ENCODE results near the gene GPC4.
"Not testable (repeated sequence)": the region's sequence is repeated elsewhere in the genome, so short reads cannot be mapped to it uniquely, and the experiment has no call there.

The GPC4 gene

GRCh38 chrX:133297284-133297683, 118.0 kb downstream of the GPC4 start:
- Histone ChIP-seq H3K9me3 (ENCODE audit: control insufficient read depth, low read depth, low read length) (peaks cover 14% of the 10 kb centered on the region), H3K4me3 (ENCODE audit: low read length) (no peak overlapping the region), H3K27me3 (ENCODE audit: control insufficient read depth, insufficient read depth, low read length) (no peaks in the 10 kb centered on the region), H3K27ac (ENCODE audit: low read length) (no peak overlapping the region), H3K9ac (ENCODE audit: low read length) (no peak overlapping the region), H3K4me1 (ENCODE audit: control insufficient read depth, low read depth, low read length) (no peaks in the 10 kb centered on the region), H3K36me3 (ENCODE audit: control insufficient read depth, low read depth, low read length) (peaks cover 23% of the 10 kb centered on the region)

GRCh38 chrX:133294126-133294525, 121.2 kb downstream of the GPC4 start:
- no peaks in the 10 kb centered on the region for H3K27me3 ChIP-seq (ENCODE audit: control insufficient read depth, insufficient read depth, low read length)
- H3K4me3 ChIP-seq (ENCODE audit: low read length) = no peak overlapping the region
- H3K4me1 ChIP-seq (ENCODE audit: control insufficient read depth, low read depth, low read length) = no peaks in the 10 kb centered on the region
- no peak overlapping the region for H3K27ac ChIP-seq (ENCODE audit: low read length)
- no peak overlapping the region for H3K9ac ChIP-seq (ENCODE audit: low read length)
- H3K36me3 ChIP-seq (ENCODE audit: control insufficient read depth, low read depth, low read length) = peaks cover 12% of the 10 kb centered on the region
- peaks cover 14% of the 10 kb centered on the region for H3K9me3 ChIP-seq (ENCODE audit: control insufficient read depth, low read depth, low read length)

GRCh38 chrX:133290076-133290475, 125.2 kb downstream of the GPC4 start:
- no peak overlapping the region for H3K4me3 ChIP-seq (ENCODE audit: low read length)

GRCh38 chrX:133287860-133288259, 127.4 kb downstream of the GPC4 start:
- peaks cover 8% of the 10 kb centered on the region for H3K9me3 ChIP-seq (ENCODE audit: control insufficient read depth, low read depth, low read length)
- H3K9ac ChIP-seq (ENCODE audit: low read length) = no peak overlapping the region
- no peak overlapping the region for H3K27ac ChIP-seq (ENCODE audit: low read length)
- no peak overlapping the region for H3K4me3 ChIP-seq (ENCODE audit: low read length)
- H3K4me1 ChIP-seq (ENCODE audit: control insufficient read depth, low read depth, low read length) = no peaks in the 10 kb centered on the region
- H3K27me3 ChIP-seq (ENCODE audit: control insufficient read depth, insufficient read depth, low read length) = no peaks in the 10 kb centered on the region
- H3K36me3 ChIP-seq (ENCODE audit: control insufficient read depth, low read depth, low read length) = no peaks in the 10 kb centered on the region

More at GRCh38 chrX:133290076-133290475, 125.2 kb downstream of the GPC4 start:
- no peaks in the 10 kb centered on the region for H3K4me1 ChIP-seq (ENCODE audit: control insufficient read depth, low read depth, low read length)
- no peaks in the 10 kb centered on the region for H3K36me3 ChIP-seq (ENCODE audit: control insufficient read depth, low read depth, low read length)
- H3K9ac ChIP-seq (ENCODE audit: low read length) = no peak overlapping the region
- H3K27me3 ChIP-seq (ENCODE audit: control insufficient read depth, insufficient read depth, low read length) = no peaks in the 10 kb centered on the region
- H3K9me3 ChIP-seq (ENCODE audit: control insufficient read depth, low read depth, low read length) = peaks cover 12% of the 10 kb centered on the region
- no peak overlapping the region for H3K27ac ChIP-seq (ENCODE audit: low read length)

GRCh38 chrX:133285341-133285740, 129.9 kb downstream of the GPC4 start:
- no peaks in the 10 kb centered on the region for H3K36me3 ChIP-seq (ENCODE audit: control insufficient read depth, low read depth, low read length)
- no peaks in the 10 kb centered on the region for H3K27me3 ChIP-seq (ENCODE audit: control insufficient read depth, insufficient read depth, low read length)
- H3K4me1 ChIP-seq (ENCODE audit: control insufficient read depth, low read depth, low read length) = no peaks in the 10 kb centered on the region
- no peak overlapping the region for H3K4me3 ChIP-seq (ENCODE audit: low read length)
- H3K9me3 ChIP-seq (ENCODE audit: control insufficient read depth, low read depth, low read length) = peaks cover 4% of the 10 kb centered on the region
- no peak overlapping the region for H3K27ac ChIP-seq (ENCODE audit: low read length)
- no peak overlapping the region for H3K9ac ChIP-seq (ENCODE audit: low read length)

- not testable (repeated sequence) for H3K36me3 ChIP-seq (ENCODE audit: control insufficient read depth, low read depth, low read length); H3K4me1 ChIP-seq (ENCODE audit: control insufficient read depth, low read depth, low read length); H3K9ac ChIP-seq (ENCODE audit: low read length); H3K27ac ChIP-seq (ENCODE audit: low read length); H3K4me3 ChIP-seq (ENCODE audit: low read length); H3K27me3 ChIP-seq (ENCODE audit: control insufficient read depth, insufficient read depth, low read length); H3K9me3 ChIP-seq (ENCODE audit: control insufficient read depth, low read depth, low read length)
These were observed 136.1 kb downstream of the GPC4 start for GRCh38 chrX:133279112-133279730.

GRCh38 chrX:133273180-133273579, 142.1 kb downstream of the GPC4 start:
- Histone ChIP-seq H3K36me3 (ENCODE audit: control insufficient read depth, low read depth, low read length) (no peaks in the 10 kb centered on the region), H3K27me3 (ENCODE audit: control insufficient read depth, insufficient read depth, low read length) (no peaks in the 10 kb centered on the region), H3K9me3 (ENCODE audit: control insufficient read depth, low read depth, low read length) (peaks cover 11% of the 10 kb centered on the region), H3K4me1 (ENCODE audit: control insufficient read depth, low read depth, low read length) (no peaks in the 10 kb centered on the region), H3K4me3 (ENCODE audit: low read length) (no peak overlapping the region), H3K27ac (ENCODE audit: low read length) (no peak overlapping the region), H3K9ac (ENCODE audit: low read length) (no peak overlapping the region)

GRCh38 chrX:133269168-133269567, 146.1 kb downstream of the GPC4 start:
- Histone ChIP-seq H3K27me3 (ENCODE audit: control insufficient read depth, insufficient read depth, low read length) (no peaks in the 10 kb centered on the region), H3K4me1 (ENCODE audit: control insufficient read depth, low read depth, low read length) (peaks cover 5% of the 10 kb centered on the region), H3K4me3 (ENCODE audit: low read length) (no peak overlapping the region), H3K27ac (ENCODE audit: low read length) (no peak overlapping the region), H3K36me3 (ENCODE audit: control insufficient read depth, low read depth, low read length) (no peaks in the 10 kb centered on the region), H3K9me3 (ENCODE audit: control insufficient read depth, low read depth, low read length) (peaks cover 11% of the 10 kb centered on the region), H3K9ac (ENCODE audit: low read length) (no peak overlapping the region)

GRCh38 chrX:133267621-133268020, 147.7 kb downstream of the GPC4 start:
- Histone ChIP-seq H3K27ac (ENCODE audit: low read length) (no peak overlapping the region), H3K36me3 (ENCODE audit: control insufficient read depth, low read depth, low read length) (no peaks in the 10 kb centered on the region), H3K9ac (ENCODE audit: low read length) (no peak overlapping the region), H3K27me3 (ENCODE audit: control insufficient read depth, insufficient read depth, low read length) (no peaks in the 10 kb centered on the region), H3K4me1 (ENCODE audit: control insufficient read depth, low read depth, low read length) (peaks cover 5% of the 10 kb centered on the region), H3K4me3 (ENCODE audit: low read length) (no peak overlapping the region), H3K9me3 (ENCODE audit: control insufficient read depth, low read depth, low read length) (peaks cover 8% of the 10 kb centered on the region)

- no peaks in the 10 kb centered on the region for H3K27me3 ChIP-seq (ENCODE audit: control insufficient read depth, insufficient read depth, low read length)
- no peak overlapping the region for H3K4me3 ChIP-seq (ENCODE audit: low read length)
- no peak overlapping the region for H3K9ac ChIP-seq (ENCODE audit: low read length)
- no peaks in the 10 kb centered on the region for H3K36me3 ChIP-seq (ENCODE audit: control insufficient read depth, low read depth, low read length)
- H3K27ac ChIP-seq (ENCODE audit: low read length) = no peak overlapping the region
- H3K4me1 ChIP-seq (ENCODE audit: control insufficient read depth, low read depth, low read length) = peaks cover 5% of the 10 kb centered on the region
- peaks cover 2% of the 10 kb centered on the region for H3K9me3 ChIP-seq (ENCODE audit: control insufficient read depth, low read depth, low read length)
These were observed 150.0 kb downstream of the GPC4 start for GRCh38 chrX:133265331-133265730.

GRCh38 chrX:133258481-133258880, 156.8 kb downstream of the GPC4 start:
- no peak overlapping the region for H3K27ac ChIP-seq (ENCODE audit: low read length)
- no peaks in the 10 kb centered on the region for H3K27me3 ChIP-seq (ENCODE audit: control insufficient read depth, insufficient read depth, low read length)
- H3K4me3 ChIP-seq (ENCODE audit: low read length) = no peak overlapping the region
- H3K9me3 ChIP-seq (ENCODE audit: control insufficient read depth, low read depth, low read length) = peaks cover 32% of the 10 kb centered on the region
- no peaks in the 10 kb centered on the region for H3K4me1 ChIP-seq (ENCODE audit: control insufficient read depth, low read depth, low read length)
- H3K9ac ChIP-seq (ENCODE audit: low read length) = no peak overlapping the region
- H3K36me3 ChIP-seq (ENCODE audit: control insufficient read depth, low read depth, low read length) = no peaks in the 10 kb centered on the region

- Histone ChIP-seq H3K27ac (ENCODE audit: low read length) (no peak overlapping the region), H3K4me1 (ENCODE audit: control insufficient read depth, low read depth, low read length) (peaks cover 5% of the 10 kb centered on the region), H3K4me3 (ENCODE audit: low read length) (no peak overlapping the region), H3K27me3 (ENCODE audit: control insufficient read depth, insufficient read depth, low read length) (no peaks in the 10 kb centered on the region), H3K36me3 (ENCODE audit: control insufficient read depth, low read depth, low read length) (no peaks in the 10 kb centered on the region), H3K9ac (ENCODE audit: low read length) (no peak overlapping the region), H3K9me3 (ENCODE audit: control insufficient read depth, low read depth, low read length) (peaks cover 36% of the 10 kb centered on the region)
These were observed 160.6 kb downstream of the GPC4 start for GRCh38 chrX:133254666-133255065.

All from iPS-18a (cell line).